Measurements from ENCODE around the gene ZNF207. TPM values are rescaled to one million over a fixed set of nuclear protein-coding genes. Genes with fewer than 3 reads are reported as not detected.

Gene ZNF207
- total and polyA plus RNA-seq, 9 of the 15 experiments (the other 6 are each of a cell fraction or from before 2014, with no cell fraction given) = 123 to 370 (median 250) TPM

- Histone ChIP-seq H3K9ac (ENCODE audit: insufficient read depth in 1 of 2, low read depth in 2 of 2, low read length in 2 of 2) (no peak overlapping the region), H3K9me1 (ENCODE audit: control insufficient read depth, insufficient read depth, low read length) (no peaks in the 10 kb centered on the region), H2AFZ (ENCODE audit: low read depth, low read length) (no peak overlapping the region), H3K36me3 (ENCODE audit: control insufficient read depth, insufficient read depth, low read length) (no peaks in the 10 kb centered on the region), H3K4me1 (replicated peaks in 1 of 2; ENCODE audit: control insufficient read depth in 2 of 2, insufficient read depth in 2 of 2, low read length in 2 of 2) (peaks cover 0 to 4% of the 10 kb centered on the region in 2 experiments; a peak in 2 of 5 replicates), H3K4me3 (no peak overlapping the region), H3K27ac (ENCODE audit: extremely low read depth, low read depth, low read length) (no peak overlapping the region), H3K4me2 (ENCODE audit: insufficient read depth, low read length) (no peak overlapping the region), H3K27me3 (ENCODE audit: control insufficient read depth in 2 of 2, insufficient read depth in 2 of 2, low read length in 2 of 2) (peaks cover 24 to 25% of the 10 kb centered on the region in 2 experiments), H4K20me1 (replicated peaks; ENCODE audit: control insufficient read depth, insufficient read depth, low read length) (no peaks in the 10 kb centered on the region), H3K9me3 (replicated peaks; ENCODE audit: control insufficient read depth, insufficient read depth, low read depth, low read length) (no peaks in the 10 kb centered on the region), H3K79me2 (ENCODE audit: control insufficient read depth, insufficient read depth, low read length) (no peaks in the 10 kb centered on the region)
- no TSS peak for BruUV-seq (replicated peaks)
- POLR2A ChIA-PET = interaction anchor here (0.6 to 1.5 kb wide), 2 partner anchors 15 to 421 kb away, joined by 3 read pairs; no protein-coding TSS in a partner anchor
- ATAC-seq (no peak), DNase-seq (ENCODE audit: extremely low read depth in 1 of 4, low spot score in 3 of 4) (no peak), FAIRE-seq (no peak)
- intact Hi-C loops (cut with micrococcal nuclease) = no loop called here
- CTCF ChIA-PET (ENCODE audit: low intra/inter-chr PET ratio) = interaction anchor here (3.3 kb wide), 1 partner anchor 64 kb away, joined by 30 read pairs; no protein-coding TSS in a partner anchor
- in situ Hi-C loops (cut with MboI) = loop anchor here (5.0 kb wide), 1 partner anchor 70 kb away; no protein-coding TSS in a partner anchor
- WGBS (ENCODE audit: insufficient coverage, low coverage, missing lambda C conversion rate) = 35% methylated on average over 4 of the region's 4 CpGs
- TF ChIP-seq, protein P1, sequence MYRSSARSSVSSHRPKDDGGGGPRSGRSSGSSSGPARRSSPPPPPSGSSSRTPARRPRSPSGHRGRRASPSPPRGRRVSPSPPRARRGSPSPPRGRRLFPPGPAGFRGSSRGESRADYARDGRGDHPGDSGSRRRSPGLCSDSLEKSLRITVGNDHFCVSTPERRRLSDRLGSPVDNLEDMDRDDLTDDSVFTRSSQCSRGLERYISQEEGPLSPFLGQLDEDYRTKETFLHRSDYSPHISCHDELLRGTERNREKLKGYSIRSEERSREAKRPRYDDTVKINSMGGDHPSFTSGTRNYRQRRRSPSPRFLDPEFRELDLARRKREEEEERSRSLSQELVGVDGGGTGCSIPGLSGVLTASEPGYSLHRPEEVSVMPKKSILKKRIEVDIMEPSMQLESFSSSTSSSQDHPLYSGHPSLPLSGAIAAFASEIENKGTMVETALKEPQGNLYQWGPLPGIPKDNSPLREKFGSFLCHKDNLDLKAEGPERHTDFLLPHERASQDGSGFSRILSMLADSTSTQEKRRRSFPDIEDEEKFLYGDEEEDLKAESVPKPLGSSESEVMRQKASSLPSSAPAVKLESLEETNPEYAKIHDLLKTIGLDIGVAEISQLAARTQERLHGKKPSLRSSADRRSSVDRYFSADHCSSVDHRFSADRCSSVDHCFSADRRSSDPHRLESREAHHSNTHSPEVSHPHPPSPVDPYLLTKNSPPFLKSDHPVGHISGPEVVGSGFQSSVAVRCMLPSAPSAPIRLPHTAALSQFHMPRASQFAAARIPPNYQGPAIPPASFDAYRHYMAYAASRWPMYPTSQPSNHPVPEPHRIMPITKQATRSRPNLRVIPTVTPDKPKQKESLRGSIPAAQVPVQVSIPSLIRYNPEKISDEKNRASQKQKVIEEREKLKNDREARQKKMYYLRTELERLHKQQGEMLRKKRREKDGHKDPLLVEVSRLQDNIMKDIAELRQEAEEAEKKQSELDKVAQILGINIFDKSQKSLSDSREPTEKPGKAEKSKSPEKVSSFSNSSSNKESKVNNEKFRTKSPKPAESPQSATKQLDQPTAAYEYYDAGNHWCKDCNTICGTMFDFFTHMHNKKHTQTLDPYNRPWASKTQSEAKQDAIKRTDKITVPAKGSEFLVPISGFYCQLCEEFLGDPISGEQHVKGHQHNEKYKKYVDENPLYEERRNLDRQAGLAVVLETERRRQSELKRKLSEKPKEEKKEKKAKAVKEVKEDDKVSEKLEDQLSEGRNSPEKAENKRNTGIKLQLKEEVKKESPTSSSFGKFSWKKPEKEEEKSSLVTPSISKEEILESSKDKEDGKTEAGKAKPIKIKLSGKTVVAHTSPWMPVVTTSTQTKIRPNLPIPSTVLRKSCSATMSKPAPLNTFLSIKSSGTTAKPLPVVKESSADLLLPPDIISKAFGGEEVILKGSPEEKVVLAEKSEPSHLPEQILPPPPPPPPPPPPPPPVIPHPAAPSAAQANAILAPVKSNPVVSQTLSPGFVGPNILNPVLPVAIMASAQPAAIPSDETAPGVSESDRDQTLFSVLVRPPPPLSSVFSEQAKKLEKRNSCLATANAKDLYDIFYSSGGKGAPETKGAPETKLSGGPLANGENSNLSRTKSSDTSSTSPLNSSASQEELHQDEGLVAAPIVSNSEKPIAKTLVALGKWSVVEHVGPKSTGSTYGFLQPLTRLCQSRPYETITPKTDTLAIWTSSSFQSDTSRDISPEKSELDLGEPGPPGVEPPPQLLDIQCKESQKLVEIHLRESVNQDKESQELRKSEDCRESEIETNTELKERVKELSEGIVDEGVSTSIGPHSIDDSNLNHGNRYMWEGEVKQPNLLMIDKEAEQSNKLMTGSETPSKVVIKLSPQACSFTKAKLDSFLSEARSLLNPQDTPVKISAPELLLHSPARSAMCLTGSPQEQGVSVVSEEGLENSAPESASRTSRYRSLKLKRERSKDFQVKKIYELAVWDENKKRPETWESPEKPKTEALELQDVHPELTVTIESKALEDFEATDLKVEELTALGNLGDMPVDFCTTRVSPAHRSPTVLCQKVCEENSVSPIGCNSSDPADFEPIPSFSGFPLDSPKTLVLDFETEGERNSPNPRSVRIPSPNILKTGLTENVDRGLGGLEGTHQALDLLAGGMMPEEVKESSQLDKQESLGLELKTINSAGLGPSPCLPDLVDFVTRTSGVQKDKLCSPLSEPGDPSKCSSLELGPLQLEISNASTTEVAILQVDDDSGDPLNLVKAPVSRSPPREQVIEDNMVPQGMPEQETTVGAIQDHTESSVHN (IDR thresholded peaks at IDR 0.05; ENCODE audit: borderline replicate concordance in 1 of 2, low read depth in 1 of 2) = no peak
Observed at GRCh38 chr17:32317353-32317752, 32.6 kb upstream of the ZNF207 start.
